ENCODE data around the gene PSMD11.
"Not testable (repeated sequence)": the region's sequence is repeated elsewhere in the genome, so short reads cannot be mapped to it uniquely, and the experiment has no call there.

Gene PSMD11

DNA sequence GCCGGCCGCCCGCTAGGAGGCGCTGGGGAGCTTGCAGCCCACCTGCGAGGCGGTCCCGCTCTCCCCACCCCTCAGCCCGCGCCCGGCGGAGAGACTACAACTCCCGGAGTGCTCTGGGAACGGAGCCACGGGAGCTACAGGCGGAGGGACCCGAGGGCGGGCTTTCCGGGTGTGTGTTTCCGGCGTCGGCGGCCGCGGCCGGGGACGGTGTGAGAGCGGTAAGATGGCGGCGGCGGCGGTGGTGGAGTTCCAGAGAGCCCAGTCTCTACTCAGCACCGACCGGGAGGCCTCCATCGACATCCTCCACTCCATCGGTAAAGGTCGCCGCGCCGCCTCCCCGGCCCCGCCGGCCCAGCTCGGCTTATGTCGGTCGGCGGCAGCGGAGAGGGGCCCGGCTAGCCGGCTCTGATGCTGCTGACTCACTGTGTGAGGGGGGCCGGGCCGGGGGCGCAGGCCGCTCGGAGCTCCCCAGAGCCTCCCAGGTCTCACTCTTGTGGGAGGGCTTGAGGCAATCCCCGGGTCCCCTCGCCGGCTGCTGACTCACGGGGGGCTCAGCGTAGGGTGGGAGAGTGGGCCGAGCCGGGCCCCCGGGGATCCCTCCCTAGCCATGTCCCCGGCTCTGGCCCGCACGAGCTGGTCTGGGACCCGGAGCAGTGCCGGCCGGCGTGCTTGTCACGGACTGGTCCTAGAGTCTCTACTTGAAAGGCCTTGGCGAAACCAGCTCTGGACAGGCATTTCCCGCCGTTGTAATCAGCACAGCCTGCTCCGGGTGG is at the start of gene PSMD11:
Gene PSMD11 (plus strand): TSS at position 210 of the 773 bp plus-strand sequence. CDS start 14 bp downstream, at position 224.
- peak; percentile 99 for DNase-seq

DNA sequence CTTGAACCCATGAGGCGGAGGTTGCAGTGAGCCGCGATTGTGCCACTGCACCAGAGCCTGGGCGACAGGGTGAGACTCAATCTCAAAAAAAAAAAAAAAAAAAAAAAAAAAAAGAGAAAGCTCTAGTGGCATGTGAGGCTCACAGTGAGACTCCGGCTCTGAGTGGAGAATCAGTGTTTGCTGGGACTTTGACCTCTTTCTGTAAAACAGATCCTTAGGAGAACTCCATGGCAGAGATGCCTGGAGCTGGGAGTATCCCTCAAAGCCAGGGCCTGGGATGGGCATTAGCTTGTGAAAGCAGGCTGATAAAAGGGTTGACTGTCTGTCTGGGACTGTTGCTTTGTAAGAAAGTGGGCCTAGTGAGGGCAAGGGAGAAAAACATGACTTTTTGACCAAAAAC is 48.0 kb upstream of the PSMD11 start:
- no peak for DNase-seq

DNA sequence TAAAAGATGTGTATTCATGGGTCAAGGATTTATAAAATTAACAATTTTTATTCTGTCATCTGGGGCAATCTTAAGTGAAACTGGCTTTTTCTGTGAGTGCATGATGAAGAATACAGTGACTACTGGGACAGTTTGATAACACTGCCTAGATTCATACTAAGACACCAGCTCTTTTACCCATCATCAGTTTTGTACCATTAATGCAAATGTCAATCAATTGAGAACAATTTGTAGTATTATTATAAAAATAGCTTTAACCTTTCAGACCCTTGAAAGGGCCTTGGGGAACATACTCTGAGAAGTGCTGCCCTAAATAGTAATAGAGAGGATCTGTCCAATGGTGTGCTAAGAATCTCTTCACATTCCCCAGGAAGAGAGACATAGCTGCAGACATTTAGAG is 45.4 kb upstream of the PSMD11 start:
- no peak for DNase-seq

DNA sequence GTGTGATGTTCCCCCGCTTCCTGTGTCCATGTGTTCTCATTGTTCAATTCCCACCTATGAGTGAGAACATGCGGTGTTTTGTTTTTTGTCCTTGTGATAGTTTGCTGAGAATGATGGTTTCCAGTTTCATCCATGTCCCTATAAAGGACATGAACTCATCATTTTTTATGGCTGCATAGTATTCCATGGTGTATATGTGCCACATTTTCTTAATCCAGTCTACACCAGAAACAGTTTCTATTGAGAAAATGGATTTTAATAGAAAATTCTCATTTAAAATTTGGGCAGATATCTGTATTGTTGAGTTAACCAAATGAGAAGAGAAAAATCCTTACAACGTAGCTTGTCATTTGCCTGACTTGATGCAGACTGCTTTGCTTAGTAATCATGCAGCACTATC is 34.2 kb upstream of the PSMD11 start:
- not testable (repeated sequence) for DNase-seq

DNA sequence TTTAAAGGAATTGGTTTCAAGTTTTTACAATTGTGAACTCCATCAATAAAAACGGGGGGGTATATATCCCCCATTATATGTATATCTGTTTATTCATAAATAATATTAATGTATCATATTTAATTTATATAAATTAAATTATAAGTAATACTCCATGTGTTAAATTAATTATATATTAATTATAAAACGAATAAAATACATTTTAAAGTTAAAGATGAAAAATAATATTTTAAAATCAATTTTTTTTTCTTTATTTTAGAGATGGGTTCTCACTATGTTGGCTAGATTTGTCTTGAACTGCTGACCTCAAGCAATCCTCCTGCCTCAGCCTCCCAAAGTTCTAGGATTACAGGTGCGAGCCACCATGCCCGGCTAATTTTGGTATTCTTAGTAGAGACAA is 17.4 kb upstream of the PSMD11 start:
- DNase-seq = no peak

DNA sequence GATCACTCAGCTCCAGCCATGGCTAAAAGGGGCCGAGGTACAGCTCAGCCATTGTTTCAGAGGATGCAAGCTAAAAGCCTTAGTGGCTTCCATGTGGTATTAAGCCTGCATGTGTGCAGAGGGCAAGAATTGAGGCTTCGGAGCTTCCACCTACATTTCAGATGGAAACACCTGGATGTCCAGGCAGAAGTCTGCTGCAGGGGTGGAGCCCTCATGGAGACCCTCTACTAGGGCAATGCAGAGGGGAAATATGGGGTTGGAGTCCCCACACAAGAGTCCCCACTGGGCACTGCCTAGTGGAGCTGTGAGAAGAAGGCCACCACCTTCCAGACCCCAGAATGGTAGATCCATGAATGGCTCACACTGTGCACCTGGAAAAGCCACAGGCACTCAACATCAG is 14.7 kb upstream of the PSMD11 start:
- no peak for DNase-seq

DNA sequence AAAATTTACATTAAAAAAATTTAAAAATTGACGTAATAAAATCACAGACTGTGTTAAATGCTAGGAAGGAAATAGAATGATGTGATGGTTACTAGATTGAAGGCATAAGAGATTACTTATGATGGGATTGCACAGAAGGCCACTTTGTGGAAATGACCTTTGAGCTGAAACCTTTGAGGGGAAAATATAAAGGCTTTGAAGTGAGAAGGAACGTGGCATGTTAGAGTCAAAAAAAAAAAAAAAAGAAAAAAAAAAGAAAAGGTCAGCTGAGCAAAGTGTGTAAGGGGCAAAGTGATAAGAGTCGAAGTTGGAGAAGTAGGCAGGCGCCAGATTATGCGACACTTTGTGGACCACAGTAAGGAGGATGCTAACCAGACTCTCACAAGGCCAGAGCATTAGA is 3.6 kb upstream of the PSMD11 start:
- DNase-seq = no peak

DNA sequence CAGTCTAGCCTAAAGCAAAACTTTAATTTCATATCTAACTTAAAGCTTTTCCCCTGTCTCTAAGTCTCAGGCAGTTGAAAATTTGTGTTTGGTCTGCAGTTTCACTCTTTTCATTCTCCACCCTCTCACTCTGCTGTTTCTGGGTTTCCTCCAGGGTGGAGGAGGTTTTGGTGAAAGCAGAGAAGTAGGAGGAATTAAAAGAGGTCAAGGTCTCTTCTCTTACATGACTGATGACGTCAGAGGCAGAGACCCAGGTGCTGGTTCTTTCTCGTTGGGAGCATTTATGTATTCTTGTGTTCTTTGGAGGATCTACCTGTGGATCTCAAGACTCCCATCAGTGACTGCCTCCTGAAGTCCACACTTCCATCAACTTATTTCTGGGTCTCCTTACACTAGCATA is 2.4 kb upstream of the PSMD11 start:
- no peak for DNase-seq

DNA sequence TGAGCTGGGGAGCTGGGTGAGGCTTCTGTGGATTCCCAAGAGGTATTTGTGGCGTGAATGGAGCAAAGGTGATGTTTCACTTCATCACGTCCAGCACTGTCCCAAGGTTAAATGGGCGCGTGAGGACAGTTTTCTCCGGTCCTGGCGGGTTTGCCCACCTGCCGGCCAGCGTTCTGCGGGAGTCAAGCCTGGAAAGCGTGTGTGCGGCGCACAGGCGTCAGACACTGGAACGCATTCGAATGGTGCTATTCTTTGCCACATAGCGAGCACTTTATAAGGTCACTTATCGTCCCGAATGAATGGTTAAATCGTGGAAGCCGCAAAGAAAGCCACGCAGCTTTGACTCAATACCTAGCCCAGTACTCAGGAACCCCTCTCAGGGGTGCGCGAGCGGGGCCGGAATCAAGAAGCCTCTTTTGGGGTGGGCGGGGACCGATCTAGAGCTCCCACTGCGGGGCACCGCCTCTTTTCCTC is 446 bp upstream of the PSMD11 start:
- DNase-seq = no peak

DNA sequence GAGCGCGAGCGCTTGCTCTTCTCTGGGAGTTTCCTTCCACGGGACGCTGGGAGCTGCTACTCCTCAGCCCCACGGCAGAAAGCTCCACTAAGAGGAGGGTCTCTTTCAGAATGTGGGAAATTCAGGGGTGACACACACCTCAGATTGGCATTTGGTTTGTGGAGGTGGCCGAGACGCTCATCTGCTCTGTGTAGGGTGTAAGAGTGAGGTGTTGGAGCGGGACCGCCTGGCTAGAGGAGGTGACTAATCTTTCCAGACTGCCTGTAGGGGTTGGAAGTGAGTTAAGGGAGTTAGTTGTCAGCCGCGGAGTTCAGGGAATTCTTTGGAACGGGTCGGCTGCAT is 735 bp downstream of the PSMD11 start:
- DNase-seq = peak; percentile 28

DNA sequence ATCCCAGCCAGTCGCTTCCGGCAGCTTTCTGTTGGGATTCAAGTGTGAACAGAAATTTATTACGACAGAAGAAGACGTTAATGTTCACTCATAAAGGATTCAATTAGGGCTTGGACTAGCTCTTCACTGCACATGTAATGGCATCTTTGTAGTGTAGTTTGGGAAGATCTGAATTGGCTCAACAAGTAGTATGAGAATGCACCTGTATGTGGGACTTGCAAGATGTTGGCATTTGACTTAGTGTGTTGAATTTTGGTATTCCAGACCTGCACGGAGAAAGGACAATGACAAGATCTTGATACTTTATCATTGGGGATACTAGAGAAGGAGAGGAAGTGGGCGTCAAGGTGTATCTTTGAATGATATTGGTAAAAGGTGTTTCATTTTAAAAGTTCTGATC is 1.2 kb downstream of the PSMD11 start:
- no peak for DNase-seq

DNA sequence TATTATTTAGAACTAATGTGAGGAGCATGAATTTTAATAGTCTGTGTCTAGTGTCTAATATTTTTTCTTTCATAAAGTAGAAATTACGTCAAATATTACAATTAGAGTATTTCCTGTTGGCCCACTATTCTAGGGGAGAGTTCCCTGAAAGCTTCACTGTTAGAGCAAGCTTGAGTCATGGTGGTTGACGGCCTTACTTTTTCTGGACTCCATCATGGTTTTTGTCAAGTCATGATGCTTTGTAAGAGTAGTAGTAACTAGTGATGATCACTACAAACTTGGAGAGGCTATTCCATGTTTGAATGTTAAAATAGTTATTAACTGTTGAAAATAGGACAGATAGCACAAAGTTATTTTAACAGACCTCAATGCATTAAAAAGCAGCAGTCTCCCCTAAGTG is 1.7 kb downstream of the PSMD11 start:
- DNase-seq = no peak

DNA sequence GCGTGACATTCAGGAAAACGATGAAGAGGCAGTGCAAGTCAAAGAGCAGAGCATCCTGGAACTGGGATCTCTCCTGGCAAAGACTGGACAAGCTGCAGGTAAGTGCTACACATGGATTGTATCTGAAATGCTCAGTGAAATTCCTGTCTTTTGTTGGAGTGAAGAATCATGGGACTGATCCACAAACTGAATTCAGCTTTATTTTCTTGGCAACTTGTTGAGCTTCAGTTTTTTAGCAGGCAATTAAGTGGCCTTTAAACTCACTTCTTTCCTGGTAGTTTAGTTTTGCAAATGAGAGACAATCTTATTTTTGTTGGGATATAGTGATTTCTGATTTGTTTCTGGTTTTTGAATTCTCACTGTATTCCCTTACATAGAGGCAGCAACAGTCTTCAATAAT is 2.6 kb downstream of the PSMD11 start:
- no peak for DNase-seq

DNA sequence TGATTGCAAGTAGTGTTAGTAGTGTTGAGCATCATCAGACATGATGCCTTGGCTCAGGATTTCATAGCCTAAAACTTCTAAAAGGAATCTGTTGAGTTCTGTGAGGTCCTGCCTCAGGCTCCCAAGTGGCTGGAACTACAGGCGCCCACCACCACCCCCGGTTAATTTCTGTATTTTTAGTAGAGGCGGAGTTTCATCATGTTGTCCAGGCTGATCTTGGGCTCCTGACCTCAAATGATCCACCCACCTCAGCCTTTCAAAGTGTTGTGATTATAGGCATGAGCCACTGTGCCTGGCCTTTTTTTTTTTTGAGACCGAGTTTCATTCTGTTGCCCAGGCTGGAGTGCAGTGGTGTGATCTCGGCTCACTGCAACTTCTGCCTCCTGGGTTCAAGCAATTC is 5.7 kb downstream of the PSMD11 start:
- no peak for DNase-seq

DNA sequence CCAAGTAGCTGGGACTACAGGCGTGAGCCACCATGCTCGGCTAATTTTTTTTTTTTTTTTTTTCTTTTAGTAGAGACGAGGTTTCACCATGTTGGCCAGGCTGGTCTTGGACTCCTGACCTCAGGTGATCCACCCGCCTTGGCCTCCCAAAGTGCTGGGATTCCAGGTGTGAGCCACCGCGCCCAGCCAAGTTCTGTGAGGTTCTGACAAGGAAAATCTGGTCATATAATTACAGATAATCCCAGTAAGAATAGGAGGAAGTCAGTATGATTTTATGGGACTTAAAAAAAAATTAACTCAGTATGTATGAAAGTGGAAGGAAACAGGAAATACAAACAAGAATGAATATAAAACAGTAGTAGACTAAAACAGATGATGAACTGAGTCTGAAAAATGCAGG is 6.1 kb downstream of the PSMD11 start:
- DNase-seq = not testable (repeated sequence)

DNA sequence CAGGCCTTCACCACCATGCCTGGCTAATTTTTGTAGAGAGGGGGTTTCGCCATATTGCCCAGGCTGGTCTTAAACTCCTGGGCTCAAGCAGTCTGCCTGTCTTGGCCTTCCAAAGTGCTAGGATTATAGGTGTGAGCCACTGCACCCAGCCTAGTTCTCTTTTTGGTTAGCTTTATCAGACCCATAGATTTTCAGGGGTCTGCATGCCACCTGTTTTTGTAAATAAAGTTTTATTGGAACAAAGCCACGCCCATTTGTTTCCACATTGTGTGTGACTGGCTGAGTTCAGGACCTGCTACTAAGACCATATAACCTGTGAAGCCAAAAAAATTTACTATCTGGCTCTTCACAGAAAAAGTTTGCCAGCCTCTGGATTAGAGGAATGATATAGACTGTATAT is 7.6 kb downstream of the PSMD11 start:
- DNase-seq = no peak

DNA sequence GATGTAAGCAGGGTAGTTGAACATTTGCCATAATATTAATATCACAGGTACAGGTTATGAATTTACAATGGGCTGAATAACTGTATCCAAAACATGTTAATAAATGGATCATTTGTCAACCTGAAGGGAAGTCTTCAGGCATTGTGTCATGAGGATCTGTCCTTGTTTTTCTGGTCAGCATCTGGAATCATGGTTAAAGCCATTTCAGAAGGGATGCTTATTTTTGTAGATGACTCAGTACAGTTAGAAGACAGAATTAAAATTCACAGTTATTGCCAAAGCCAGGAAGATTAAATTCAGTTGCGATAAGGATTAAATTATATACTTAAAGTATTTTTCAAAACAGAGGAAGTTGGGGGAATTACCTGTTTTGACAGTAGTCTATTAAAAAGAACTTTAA is 8.0 kb downstream of the PSMD11 start:
- DNase-seq = no peak

DNA sequence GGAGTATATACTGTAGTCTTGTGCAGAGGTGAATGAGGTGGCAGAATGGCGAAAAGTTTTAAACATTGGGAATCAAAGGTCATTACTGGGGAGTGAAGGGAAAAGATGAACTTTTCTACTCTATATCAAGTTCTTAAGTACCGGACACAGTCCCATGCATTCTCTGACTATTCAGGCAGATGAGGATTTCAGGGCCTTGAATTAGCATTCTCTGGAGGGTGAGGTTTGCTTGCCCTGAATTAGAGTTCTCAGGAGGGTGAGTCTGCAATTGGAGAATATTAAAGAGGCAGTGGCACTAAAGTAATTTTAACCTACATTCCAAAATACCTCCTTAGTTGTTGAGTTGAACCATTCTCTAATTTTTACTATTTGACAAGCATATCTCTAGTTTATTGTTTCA is 9.1 kb downstream of the PSMD11 start:
- no peak for DNase-seq

DNA sequence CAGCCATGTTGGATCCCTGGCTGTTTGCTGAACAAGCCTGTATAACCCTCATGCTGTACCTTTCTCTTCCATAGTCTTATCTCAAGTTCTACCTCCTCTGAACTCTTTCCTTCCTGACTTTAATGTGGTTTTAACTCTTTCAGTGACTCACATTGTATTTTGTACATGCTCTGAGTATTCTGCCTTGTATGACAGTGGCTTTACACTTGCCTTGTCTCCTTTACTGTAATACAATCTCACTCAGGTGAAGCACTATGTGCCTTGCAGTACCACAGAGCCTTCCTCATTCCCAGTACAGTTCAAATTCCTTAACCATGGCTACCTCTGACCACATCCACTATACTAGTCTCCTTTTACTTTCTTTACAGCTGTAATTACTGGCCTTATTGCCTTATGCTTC is 14.1 kb downstream of the PSMD11 start:
- DNase-seq = no peak

DNA sequence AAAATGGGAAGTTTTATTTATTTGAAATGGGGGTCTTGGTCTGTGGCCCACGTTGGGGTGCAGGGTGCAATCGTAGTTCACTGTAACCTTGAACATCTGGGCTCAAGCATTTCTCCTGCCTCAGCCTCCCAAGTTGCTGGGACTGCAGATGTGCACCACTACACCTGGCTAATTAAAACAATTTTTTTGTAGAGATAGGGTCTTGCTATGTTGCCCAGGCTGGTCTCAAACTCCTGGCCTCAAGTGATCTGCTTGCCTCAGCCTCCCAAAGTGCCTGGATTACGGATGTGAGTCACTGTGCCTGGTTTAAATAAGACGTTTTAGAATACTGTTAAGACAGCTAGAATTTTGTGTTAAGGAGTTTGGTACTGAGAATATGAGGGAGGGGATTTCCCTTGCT is 15.7 kb downstream of the PSMD11 start:
- no peak for DNase-seq

DNA sequence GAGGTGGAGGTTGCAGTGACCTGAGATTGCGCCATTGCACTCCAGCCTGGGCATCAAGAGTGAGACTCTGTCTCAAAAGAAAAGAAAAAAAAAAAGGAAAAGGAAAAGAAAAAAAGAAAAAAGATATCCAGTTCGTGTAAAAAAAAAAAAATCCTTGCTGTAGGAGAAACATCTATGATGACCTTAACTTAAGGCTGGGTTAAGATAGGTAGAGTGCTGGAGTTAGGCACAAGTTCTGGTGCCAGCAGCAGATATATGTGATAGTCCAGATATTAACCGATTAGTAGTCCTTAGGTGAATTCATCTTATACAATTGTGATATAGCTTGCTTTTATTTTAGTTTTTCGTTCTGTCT is 17.2 kb downstream of the PSMD11 start:
- DNase-seq = no peak

DNA sequence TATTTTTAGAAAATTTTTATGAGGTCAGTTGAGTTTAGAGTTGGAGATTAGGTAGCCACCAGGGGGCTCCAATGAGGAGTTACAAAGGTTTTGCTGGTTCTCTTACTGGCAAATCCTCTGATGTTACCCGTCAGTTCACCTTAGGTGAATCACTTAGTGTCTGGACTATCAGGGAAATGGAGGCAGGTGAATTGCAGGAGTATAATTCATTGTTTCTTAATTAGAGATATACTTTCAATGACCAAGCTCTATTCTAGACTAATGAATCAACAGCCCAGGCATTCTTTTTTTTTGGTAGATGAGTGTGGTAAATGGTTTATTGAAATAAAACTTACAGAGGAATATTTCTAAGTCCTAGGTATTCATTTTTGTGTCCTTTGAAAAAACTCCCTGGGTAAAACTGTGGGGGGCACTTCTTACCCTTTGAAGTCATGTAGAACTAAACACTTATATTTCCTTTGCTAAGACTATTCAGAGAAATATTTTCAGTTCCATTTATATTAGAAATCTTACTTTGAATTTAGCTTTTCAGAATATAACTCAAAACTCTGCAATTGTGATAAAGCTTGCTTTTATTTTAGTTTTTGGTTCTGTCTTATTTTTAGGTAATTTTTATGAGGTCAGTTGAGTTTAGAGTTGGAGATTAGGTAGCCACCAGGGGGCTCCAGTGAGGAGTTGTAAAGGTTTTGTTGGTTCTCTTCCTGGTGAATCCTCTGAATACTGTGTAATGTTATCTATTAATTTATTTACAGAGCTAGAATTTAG is 17.7 kb downstream of the PSMD11 start:
- peak; percentile 62 for DNase-seq

DNA sequence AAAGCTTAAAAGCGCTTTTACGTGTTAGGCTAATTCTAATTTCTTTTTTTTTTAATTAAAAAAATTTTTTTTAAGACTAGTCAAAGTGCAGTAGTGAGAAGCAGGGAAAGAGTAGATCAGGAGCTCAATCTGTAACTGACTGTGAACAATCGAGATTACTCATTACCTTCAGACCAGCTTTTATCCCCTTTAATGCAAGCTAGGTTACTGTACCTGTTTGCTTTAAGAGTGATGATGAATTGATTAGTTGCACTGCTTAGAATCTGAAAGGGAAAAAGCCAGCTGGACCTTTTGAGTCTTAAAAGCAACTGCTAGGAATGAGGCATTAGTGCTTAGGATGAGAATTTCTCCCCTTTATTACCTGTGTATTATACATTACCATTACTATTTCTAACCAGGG is 19.0 kb downstream of the PSMD11 start:
- no peak for DNase-seq

DNA sequence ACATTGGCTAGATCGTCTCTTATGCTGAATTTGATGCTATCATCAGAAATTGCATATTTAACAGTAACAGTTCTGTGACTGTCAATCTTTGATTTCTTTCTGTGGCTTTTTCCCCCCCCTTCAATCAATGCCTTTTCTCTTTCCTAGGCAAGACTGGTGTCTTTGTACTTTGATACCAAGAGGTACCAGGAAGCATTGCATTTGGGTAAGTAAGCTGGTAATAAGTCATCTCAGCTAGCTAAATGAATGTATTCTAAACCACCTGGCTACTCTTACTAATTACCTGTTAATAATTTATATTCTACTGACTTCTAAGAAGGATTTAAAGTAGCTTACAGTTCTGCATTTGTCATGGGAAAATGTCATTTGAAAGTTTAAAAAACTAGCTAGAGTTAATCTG is 20.1 kb downstream of the PSMD11 start:
- DNase-seq = no peak

DNA sequence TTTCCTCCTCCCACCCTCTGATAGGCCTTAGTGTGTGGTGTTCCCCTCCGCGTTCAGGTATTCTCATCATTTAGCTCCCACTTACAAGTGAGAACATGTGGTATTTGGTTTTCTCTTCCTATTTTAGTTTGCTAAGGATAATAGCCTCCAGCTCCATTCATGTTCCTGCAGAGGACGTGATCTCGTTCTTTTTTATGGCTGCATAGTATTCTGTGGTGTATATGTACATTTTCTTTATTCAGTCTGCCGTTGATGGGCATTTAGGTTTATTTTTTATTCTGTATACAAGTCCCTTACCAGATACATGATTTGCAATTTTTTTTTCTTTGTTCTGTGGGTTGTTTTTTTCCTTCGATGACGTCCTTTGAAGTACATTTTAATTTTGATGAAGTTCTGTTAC is 23.6 kb downstream of the PSMD11 start:
- DNase-seq = no peak
